HG03135 (cell line): ENCODE data around the gene TCEAL8.
"Not testable (repeated sequence)": the region's sequence is repeated elsewhere in the genome, so short reads cannot be mapped to it uniquely, and the experiment has no call there.

Source experiments
- ATAC-seq: cut with Tn5 transposase; IDR thresholded peaks from one replicate; pipeline ENCODE4 v1.9.1; 2021; ENCODE audit warnings: mild to moderate bottlenecking, moderate library complexity; ENCODE audit not compliant: unreplicated experiment

TCEAL8 gene, protein sequence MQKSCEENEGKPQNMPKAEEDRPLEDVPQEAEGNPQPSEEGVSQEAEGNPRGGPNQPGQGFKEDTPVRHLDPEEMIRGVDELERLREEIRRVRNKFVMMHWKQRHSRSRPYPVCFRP

DNA sequence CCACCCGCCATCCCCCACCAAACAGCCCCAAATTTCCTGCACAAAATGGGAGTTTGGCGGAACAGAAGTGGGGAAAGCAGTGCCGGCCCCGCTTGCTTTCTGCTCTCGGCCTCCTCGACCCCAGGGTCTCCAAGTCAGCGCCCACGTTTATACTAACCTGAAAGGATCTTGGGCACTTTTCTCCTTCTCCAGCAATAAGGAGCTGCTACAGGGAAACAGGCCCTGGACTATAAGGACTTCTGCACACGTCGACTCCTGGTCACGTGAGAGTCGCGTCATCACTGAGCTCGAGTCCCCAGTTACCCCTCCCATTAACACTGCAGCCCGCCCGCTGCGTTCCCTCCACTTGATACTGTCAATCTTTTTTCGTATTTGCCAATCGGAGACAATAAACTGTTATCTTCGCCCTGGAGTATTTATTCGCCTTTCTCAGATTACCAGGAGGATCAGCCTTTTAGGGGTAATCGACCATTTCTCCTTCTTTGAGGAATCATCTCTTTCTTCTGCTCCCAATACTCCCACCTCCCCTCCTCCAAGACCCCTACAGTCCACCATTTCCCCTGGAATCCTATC lies at the start of gene TCEAL8:
Gene TCEAL8 (minus strand): TSS at position 235 of the 573 bp plus-strand sequence. CDS start 1,176 bp downstream, outside the sequence.
- ATAC-seq = peak; percentile 93

DNA sequence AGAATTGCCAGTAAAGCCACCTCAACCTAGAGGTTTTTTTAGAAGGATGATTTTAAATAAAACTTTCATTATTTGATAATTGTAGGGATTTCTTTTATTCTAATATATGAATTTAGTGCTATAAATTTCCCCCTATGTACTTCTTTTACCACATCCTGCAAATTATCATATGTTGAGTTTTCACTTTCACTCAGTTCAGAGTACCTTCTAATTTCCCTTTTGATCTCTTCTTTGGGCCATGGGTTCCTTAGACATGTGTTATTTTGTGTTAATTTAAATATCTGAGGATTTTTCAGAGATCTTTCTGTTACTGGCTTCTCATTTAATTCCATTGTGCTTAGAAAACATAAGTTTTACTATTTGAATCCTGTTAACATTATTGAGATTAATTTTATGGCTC lies 49.8 kb upstream of the TCEAL8 start:
- ATAC-seq = no peak

- no peak for ATAC-seq
These were observed 38.2 kb upstream of the TCEAL8 start for GRCh38 chrX:103293118-103293517.

DNA sequence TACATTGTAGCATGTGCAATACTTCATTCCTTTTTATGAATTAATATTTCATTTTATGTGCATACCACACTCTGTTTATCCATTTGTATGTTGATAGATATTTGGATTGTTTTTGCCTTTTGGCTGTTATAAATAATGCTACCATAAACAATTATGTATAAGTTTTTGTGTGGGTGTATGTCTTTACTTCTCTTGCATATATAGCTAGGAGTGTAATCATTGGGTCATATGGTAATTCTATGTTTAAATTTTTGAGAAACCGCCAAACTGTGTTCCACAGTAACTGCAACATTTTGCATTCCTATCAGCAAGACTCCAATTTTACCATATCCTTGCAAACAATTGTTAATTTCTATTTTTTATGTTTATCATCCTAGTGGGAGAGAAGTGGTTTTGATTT lies 24.7 kb upstream of the TCEAL8 start:
- no peak for ATAC-seq

DNA sequence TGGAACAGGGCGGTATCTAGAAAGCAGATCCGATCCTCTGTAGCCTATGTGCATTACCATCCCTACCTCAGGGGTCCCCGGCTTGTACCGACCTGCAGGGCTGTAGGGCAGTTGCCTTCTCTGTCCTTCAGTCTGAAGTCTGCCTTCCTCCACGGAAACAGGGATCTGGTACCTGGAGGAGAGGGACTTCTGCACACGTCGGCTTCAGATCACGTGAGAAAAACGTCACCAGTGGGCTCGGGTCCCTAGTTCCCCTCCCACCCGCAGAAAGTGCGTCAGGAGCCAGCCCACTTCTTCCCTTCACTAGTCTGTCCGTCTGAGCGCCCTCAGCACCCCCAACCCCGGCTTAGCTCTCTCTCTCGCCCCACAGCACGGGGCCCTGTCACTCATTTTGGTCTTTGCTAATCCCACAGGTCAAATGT lies 21.6 kb upstream of the TCEAL8 start, which contains the start of gene TCEAL5:
Gene TCEAL5 (minus strand): TSS at position 170 of the 422 bp plus-strand sequence. CDS start 2,187 bp downstream, outside the sequence.
- ATAC-seq = no peak

DNA sequence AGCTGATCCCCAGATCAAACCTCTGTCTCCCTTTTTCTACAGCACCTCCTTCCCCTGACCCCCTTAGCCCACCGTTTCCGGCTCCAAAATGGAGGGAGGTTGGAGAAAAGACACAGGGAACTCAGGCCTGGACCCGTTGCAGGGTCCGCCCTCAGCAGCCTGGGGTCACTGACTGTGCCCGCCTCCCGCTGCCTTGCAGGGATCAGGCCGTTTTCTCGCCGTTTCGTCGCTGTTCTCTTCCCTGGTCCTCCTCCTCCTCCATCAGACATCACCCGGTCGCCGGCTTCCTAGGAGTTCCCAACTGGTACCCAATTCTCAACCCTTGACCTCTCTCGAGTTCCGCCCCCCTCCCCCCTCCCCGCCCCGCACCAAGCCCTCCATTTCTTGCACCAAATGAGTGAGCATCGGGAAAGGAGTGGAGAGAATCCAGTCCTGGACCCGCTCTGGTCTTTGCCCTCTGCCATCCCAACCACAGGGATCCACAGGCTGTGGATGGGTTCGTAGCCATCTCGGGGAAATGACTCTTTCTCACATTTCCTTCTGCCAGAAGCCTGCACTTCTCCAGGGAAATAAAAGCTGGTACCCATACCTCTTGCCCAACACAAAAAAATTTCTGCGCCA lies 21.1 kb upstream of the TCEAL8 start:
- ATAC-seq = no peak

- no peak for ATAC-seq
These were observed 19.3 kb upstream of the TCEAL8 start for GRCh38 chrX:103274284-103274683.

- ATAC-seq = no peak
These were observed 3.3 kb upstream of the TCEAL8 start for GRCh38 chrX:103258275-103258674.

GRCh38 chrX:103256651-103257050 lies 1.7 kb upstream of the TCEAL8 start:
- no peak for ATAC-seq

DNA sequence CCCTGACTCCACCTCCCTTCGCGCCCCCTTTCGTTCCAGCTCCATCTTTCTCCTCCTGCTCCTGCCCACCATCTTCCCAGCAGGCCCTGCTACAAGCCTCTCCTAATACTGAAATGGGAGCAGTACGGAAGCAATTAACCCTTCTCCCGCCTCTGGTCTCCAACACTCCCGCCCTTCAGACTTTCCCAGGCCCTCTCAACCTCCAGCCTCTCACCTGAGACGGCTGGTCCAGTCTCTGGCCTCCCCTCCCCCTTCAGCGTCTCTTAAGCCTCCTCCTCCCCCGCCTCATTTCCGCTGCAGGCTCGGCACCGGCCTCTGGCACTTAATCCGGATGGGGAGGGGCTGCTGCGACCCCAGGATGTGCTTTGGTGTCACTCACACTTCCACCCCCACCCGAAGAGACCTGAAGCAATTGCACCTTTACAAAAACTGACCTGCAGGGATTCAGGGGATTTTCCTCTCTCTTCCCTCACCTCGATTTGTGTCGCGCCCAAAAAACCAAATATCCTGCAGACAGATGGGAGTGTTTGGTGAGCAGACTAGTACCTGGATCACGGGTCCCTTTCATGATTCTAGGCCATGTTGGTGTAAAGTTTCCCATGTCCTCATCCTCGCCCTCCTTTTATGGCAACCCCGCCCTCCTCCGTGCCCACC lies 657 bp downstream of the TCEAL8 start:
- ATAC-seq = peak; percentile 57

- no peak for ATAC-seq
These were observed 1.3 kb downstream of the TCEAL8 start for GRCh38 chrX:103253608-103254007.

- no peak for ATAC-seq
These were observed 4.0 kb downstream of the TCEAL8 start for GRCh38 chrX:103250977-103251376.

GRCh38 chrX:103249805-103250204 lies 5.2 kb downstream of the TCEAL8 start:
- ATAC-seq = no peak

DNA sequence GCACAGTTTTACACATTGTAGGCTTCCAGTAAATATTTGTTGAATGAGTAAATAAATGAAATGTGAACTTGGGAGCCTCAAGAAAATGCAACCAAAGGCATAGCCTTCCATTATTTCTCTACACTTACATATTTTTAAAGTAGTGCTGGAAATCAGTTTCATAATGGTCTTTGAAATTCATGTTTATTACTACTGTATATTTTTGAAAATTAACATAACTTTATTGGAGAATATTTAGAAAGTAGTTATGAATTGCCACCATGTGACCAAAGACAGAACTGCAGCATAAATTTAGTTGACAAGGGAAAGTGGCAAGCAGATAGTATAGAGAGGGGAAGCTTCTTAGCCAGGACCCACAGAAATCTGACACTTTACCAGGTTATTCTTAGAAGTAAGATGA lies 6.4 kb downstream of the TCEAL8 start:
- no peak for ATAC-seq

- ATAC-seq = no peak
These were observed 14.8 kb downstream of the TCEAL8 start for GRCh38 chrX:103240155-103240554.

DNA sequence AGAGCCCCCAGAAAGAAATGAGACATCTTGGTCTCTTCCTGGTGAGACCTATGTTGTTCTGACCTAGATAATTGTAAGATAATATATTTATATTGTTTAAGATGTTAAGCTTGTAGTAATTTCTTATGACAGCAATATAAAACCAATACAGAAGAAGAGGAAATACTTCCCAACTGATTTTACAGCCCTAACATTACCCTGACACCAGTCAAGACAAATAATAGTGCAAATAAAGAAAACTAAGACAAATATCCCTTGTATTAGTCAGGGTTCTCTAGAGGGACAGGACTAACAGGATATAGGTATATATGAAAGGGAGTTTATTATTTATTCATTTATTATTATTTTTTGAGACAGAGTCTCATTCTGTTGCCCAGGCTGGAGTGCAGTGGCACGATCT lies 18.7 kb downstream of the TCEAL8 start:
- ATAC-seq = no peak

GRCh38 chrX:103235608-103236007 lies 19.3 kb downstream of the TCEAL8 start:
- ATAC-seq = not testable (repeated sequence)

GRCh38 chrX:103234869-103235268 lies 20.1 kb downstream of the TCEAL8 start:
- ATAC-seq = no peak

- no peak for ATAC-seq
These were observed 21.7 kb downstream of the TCEAL8 start for GRCh38 chrX:103233263-103233662.

DNA sequence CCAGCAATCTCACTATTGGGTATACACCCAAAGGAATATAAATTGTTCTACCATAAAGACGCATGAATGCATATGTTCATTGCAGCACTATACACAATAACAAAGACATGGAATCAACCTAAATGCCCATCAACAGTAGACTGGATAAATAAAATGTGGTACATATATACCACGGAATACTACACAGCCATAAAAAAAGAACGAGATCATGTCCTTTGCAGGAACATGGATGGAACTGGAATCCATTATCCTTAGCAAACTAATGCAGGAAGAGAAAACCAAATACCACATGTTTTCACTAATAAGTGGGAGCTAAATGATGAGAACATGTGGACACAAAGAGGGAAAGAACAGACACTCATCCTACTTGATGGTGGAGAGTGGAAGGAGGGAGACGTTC lies 29.0 kb downstream of the TCEAL8 start:
- not testable (repeated sequence) for ATAC-seq

GRCh38 chrX:103220511-103221323 lies 34.2 kb downstream of the TCEAL8 start:
- no peak for ATAC-seq
